Panc1 (cell line): ENCODE measurements around the gene MLF1.

Experiments used
- CTCF ChIP-seq: fragments of 450-650 bp; IDR thresholded peaks from 2 replicates; pipeline ENCODE4 v1.5.1; 2017; ENCODE audit warnings: mild to moderate bottlenecking
- POLR2AphosphoS5 ChIP-seq: IDR thresholded peaks from 2 replicates; pipeline ENCODE4 v1.6.1; 2012; ENCODE audit warnings: mild to moderate bottlenecking, low read depth, low read length, moderate library complexity
- REST ChIP-seq, 2 experiments: IDR thresholded peaks; 2 replicates each; pipeline ENCODE4 v1.6.1; 2011 to 2012; ENCODE audit warnings: low read depth in 2 of 2, control low read depth in 1 of 2, low read length in 1 of 2, mild to moderate bottlenecking in 1 of 2, moderate library complexity in 1 of 2; ENCODE audit not compliant: insufficient read depth in 1 of 2
- SIN3A ChIP-seq: IDR thresholded peaks from 2 replicates; pipeline ENCODE4 v1.6.1; 2012; ENCODE audit warnings: low read depth, mild to moderate bottlenecking, low read length, moderate library complexity, borderline replicate concordance; ENCODE audit not compliant: insufficient read depth
- TCF7L2 ChIP-seq: IDR thresholded peaks from 2 replicates; pipeline ENCODE4 v1.6.1; 2011; ENCODE audit warnings: mild to moderate bottlenecking, low read depth, low read length, inconsistent platforms

GRCh38 chr3:158560979-158561378, 10.0 kb upstream of the MLF1 start:
- no peak for TF ChIP-seq POLR2AphosphoS5
- TF ChIP-seq CTCF: no peak
- TF ChIP-seq TCF7L2: no peak
- TF ChIP-seq SIN3A: no peak
- TF ChIP-seq REST (IDR thresholded peaks at IDR 0.05; ENCODE audit: insufficient read depth in 1 of 2, low read depth in 2 of 2, low read length in 1 of 2): no peak
